HG03025 (cell line): ENCODE results near the gene IL20RA.
A peak's percentile ranks its signal among the peaks of the same experiment; 100 is the strongest.
"Not testable (repeated sequence)": the region's sequence is repeated elsewhere in the genome, so short reads cannot be mapped to it uniquely, and the experiment has no call there.

ENCODE experiments used
- ATAC-seq: cut with Tn5 transposase; IDR thresholded peaks from one replicate; pipeline ENCODE4 v1.9.1; 2021; ENCODE audit warnings: mild to moderate bottlenecking, moderate library complexity; ENCODE audit not compliant: unreplicated experiment, low FRiP score

IL20RA gene, protein sequence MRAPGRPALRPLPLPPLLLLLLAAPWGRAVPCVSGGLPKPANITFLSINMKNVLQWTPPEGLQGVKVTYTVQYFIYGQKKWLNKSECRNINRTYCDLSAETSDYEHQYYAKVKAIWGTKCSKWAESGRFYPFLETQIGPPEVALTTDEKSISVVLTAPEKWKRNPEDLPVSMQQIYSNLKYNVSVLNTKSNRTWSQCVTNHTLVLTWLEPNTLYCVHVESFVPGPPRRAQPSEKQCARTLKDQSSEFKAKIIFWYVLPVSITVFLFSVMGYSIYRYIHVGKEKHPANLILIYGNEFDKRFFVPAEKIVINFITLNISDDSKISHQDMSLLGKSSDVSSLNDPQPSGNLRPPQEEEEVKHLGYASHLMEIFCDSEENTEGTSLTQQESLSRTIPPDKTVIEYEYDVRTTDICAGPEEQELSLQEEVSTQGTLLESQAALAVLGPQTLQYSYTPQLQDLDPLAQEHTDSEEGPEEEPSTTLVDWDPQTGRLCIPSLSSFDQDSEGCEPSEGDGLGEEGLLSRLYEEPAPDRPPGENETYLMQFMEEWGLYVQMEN

DNA sequence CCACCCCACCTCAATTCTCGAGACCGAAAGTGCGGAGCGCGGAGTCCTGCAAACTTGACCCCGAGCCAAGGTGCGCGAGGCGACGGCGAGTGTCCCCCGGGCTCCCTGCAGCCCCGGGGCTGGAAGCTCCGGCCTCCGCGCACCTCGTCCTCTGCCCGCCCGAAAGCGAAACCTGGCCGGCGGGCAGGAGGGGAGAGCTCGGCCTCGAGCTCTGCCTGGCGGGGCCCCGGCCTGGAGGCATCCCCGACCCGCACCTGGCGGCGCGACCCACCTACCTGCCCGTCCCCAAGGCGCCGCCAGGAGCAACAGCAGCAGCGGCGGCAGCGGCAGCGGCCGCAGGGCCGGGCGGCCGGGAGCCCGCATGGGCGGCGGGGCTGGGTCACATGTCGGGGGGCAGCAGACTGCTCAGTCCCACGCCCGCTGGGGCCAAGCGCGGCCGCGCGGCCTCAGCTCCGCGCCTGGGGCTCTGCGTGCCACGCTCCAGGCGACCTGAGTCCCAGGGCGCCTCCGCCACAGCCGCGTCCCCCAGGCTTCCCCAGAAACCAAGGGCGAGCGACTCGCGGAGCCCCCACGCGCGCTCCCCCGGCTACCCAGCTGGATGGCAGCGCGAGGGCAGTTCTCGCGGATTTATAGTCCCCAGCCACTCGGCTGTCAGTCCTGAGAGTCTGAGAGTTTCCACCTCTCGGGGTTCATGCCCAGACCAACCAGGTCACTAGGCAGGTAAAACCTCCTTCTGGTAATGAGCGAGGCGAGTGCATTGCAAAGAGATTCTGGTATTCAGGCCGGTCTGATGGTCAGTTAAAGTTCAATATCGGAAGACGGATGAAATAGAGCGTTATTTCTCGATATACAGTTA is at the start of gene IL20RA:
Gene IL20RA (minus strand): TSS at position 600 of the 856 bp plus-strand sequence. CDS start 237 bp downstream, at position 363.
- no peak for ATAC-seq

DNA sequence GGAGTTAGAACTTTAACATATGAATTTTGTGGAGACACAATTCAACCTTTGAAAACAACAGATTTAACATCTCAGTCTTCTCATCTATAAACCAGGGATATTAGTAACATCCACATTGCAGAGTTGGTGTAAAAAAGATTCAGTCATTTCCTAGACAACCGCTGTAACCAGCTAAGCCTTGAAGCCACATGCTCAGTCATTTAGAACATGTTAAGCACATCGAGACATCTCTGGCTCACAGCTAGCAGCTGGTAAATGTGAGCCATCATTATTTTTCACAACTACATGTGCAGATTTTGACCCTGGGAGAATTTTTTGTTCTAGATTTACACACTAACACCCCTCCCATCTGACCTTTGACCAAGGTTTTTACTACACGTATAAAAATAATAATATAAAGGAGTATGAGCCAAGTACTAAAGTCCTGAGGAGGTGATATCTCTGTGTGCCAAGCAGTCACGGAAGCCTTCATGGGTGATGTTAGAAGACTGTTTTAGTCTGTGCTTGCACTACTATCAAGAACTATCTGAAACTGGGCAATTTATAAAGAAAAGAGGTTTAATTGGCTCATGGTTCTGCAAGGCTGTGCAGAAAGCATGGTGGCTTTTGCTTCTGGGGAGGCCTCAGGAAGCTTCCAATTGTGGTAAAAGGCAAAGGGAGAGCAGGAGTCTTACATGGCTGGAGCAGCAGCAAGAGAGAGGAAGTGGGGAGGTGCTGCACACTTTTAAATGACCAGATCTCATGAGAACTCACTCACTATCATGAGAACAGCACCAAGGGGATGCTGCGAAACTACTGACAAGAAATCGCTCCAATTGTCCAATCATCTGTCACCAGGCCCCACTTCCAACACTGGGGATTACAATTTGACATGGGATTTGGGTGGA is 48.7 kb upstream of the IL20RA start:
- ATAC-seq, result no peak

DNA sequence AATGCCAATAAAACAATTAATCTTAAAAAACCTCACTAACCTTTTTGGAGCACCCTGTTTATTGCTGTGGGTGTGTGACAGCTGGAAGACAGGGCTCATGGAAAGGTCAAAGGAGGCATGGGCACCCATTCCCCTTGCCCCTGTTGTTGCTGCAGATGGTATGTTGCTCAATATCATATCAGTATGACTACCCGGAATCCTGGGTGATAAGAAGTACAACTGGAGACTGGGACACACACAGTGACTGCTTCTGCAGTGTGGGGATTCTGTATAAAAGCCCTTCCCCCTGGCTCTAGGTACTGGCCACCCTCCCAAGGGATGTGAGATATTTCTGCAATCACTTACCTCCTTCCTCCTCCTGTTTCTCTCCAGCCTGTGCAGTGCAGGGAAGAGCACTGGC is 47.3 kb upstream of the IL20RA start:
- ATAC-seq, result no peak

DNA sequence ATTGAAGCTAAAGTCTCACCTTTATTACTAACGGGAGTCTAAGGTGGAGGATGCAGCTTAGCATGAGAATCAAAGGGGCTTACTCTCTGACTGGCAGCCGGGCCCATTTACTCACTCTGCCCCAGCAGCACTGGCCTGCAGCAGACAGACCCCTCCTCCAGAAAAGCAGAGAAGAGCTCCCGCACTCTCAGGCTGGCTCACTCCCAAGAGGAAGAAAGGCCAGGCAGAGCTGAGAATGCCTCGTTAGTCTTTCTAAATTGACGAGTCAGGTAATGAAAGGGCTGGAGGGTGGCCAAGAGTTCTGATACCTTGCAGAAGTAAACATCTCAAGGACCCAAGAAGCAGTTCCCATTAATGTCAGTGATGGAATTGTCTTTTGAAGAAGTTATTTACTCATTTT is 44.5 kb upstream of the IL20RA start:
- ATAC-seq, result no peak

DNA sequence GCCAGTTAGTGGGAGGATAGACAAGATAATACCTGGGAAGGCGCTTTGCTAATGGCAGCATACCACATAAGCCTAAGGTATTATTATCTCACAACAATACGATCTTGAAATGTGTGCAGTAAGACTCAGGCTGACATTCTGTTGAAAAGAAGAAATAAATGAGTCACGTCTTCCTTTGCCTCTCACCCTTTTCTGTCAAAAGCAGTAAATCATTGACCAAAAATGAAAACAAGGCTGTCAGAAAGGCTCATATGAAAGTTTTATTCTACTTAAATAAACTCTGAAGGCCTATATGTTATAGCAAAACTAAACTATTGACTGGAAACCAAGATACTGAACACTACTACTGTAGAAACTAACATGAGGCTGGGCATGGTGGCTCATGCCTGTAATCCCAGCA is 43.1 kb upstream of the IL20RA start:
- no peak for ATAC-seq

GRCh38 chr6:137086031-137086430 is 41.3 kb upstream of the IL20RA start:
- no peak for ATAC-seq

GRCh38 chr6:137084865-137085617 is 40.3 kb upstream of the IL20RA start:
- ATAC-seq, result no peak

GRCh38 chr6:137084090-137084489 is 39.3 kb upstream of the IL20RA start:
- no peak for ATAC-seq

DNA sequence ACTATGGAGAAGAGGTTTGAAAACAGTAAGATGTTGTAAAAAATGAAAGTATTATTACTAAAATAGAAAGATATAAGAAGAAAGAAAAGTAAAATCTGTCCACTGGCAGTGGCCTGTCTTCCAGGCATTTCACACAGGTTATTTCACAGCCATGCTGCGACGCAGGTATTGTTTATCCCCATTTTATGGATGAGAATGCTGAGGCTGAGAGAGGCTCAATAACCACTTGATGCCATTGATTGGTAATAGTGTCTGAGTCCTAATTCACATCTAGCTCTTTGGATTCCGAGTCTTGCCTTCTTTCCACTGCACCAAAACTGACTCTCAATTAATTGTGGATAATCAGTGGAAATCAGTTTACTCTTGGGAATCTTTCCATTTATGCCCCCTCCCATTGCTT is 37.2 kb upstream of the IL20RA start:
- no peak for ATAC-seq

GRCh38 chr6:137080711-137081110 is 35.9 kb upstream of the IL20RA start:
- no peak for ATAC-seq

DNA sequence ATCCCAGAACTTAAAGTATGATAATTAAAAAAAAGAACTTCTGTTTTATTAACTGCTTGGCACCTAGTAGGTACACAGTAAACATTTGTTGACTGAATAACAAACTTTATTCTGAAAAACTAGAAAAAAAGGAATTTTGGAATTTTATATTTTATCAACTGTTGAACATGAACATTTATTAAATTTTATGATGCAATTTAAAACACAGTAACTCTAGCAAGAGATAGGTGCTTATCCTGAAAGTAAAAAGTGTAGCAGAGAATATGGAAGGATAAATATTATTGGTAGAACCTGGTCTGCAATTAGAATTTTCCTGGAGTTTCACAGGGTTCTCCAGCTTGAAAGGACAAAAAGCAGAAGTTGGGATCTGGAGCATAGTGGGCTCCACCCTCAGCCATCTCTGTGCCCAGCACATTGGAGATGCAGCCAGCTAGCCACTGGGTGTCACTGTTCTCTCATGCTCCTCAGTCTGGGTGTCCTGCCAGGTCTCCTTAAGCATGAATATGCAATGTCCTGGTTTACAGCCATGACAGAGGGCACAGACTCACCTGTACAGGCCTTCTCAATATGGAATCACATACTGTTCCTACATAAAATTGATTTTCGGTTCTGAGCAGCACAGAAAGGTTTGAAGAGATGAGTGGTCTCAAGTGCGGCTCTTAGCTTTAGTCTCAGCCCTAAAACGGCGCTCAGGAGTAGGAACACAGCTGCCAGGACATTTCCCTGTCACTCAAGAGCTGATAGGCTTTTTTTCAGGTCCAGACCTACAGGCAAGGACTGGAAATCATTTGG is 31.7 kb upstream of the IL20RA start:
- ATAC-seq, result peak; percentile 96

GRCh38 chr6:137075790-137076189 is 31.0 kb upstream of the IL20RA start:
- not testable (repeated sequence) for ATAC-seq

- ATAC-seq, result no peak
Observed at GRCh38 chr6:137070303-137070702, 25.5 kb upstream of the IL20RA start.

GRCh38 chr6:137067399-137067798 is 22.6 kb upstream of the IL20RA start:
- ATAC-seq, result no peak

DNA sequence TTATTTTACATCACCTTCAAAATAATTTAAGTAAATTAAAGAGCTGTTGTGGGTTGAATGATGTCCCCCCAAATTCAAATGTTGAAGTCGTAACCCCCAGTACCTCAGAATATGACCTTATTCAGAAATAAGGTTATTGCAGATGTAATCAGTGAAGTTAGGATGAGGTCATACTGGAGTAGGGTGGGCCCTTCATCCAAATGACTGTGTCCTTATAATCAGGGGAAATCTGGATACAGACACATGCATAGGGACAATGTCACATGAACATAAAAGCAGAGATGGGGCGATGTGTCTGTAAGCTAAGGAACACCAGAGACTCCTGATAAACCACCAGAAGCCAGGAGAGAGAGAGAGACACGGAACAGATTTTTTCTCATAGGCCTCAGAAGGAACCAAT is 13.3 kb upstream of the IL20RA start:
- ATAC-seq, result no peak

DNA sequence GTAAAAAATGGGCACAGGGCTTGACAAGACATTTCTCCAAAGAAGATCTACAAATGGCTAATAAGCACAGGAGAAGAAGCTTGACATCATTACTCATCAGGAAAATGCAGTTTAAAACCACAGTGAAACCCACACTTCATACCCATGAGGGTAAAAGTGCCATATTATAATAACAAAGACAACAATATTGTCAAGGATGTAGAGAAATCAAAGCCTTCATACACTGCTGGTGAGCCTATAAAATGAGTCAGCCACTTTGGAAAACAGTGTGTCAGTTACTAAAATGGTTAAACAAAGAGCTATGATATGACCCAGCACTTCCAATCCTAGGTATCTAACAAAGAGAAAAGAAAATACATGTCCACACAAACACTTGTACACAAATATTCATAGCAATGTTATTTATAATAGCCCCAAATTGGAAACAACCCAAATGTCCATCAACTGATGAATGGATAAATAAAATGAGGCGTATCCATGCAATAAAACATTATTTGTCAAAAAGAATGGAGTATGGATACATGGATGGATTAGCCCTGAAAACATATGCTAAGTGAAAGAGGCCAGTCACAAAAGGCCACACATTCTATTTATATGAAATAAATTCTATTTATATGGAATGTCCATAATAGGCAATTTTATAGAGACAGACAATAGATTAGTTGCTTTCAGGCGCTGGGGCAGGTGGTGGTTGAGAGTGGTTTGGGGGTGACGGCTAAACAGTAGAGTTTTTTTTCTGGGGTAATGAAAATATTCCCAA is 11.5 kb upstream of the IL20RA start:
- no peak for ATAC-seq

DNA sequence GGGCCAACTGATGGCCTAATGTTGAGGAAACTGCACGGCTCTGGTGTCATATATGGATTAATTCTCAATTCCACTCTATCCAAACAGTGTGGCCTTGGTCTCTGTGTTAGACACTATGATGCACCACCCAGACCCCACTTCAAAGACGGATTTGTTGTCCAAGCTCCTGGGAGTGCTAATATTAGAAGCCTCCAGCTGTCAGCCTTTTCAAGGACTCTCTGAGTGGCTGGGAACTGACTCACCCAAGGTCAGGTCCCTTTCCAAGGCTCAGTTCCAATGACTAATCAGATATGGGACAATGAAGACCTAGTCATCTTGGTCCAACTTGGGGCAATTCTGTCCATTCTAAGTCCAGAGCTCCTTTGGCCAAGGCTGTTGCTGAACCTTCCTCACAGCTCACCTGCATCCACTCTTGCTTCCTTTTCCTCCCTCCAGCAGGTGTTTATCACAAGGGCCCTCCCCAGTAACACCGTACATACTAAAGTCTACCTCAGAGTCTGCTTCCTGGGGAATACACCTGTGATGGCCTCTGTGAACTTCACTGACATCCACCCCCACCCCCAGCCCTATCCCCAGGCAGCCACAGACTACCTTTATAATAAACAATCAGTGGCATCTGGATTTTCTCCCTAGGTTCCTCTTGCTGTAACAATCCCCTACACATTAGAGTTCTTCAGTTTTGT is 7.2 kb upstream of the IL20RA start:
- no peak for ATAC-seq

- no peak for ATAC-seq
Observed at GRCh38 chr6:137049095-137049494, 4.3 kb upstream of the IL20RA start.
